Measurements from ENCODE around the gene OR6C65. TPM values are rescaled to one million over a fixed set of nuclear protein-coding genes. Genes with fewer than 3 reads are reported as not detected.

OR6C65 gene
- total RNA-seq, 1 donor from 2014 or later: not detected

DNA sequence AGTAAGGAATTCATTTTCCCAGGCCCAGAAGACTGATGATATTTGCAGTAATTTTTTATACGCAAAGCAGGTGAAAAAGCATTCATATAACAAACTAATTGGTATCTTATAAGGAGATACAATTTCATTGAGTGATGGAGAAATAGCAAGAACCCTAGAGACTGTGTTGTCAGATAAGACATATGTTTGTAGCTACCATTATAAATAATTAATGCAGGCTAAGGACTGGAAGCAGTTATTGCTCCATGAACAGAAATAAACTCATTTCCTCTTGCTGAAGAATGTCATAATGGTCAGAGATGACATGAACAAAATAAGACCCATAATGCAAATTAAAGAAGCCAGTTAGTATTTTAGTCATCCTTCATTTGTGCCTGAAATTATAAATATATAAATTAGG is 45.0 kb downstream of the OR6C65 start:
- H3K27me3 ChIP-seq: no peaks in the 10 kb centered on the region
- peaks cover 1% of the 10 kb centered on the region for H3K36me3 Mint-ChIP-seq
- no peaks in the 10 kb centered on the region for H3F3A ChIP-seq (ENCODE audit: low read depth)
- no peaks in the 10 kb centered on the region for H4K20me1 ChIP-seq (ENCODE audit: low read depth)
- H3K4me3 Mint-ChIP-seq: no peak overlapping the region
- H3K79me2 ChIP-seq (ENCODE audit: low read depth): no peaks in the 10 kb centered on the region
- no peak overlapping the region for H3K27ac Mint-ChIP-seq
- no peak overlapping the region for H3K27ac ChIP-seq
- H3K9me3 Mint-ChIP-seq: peaks cover 17% of the 10 kb centered on the region
- no peak overlapping the region for H3K4me2 ChIP-seq
- no peaks in the 10 kb centered on the region for H3K4me1 Mint-ChIP-seq
- TF ChIP-seq, protein P1, sequence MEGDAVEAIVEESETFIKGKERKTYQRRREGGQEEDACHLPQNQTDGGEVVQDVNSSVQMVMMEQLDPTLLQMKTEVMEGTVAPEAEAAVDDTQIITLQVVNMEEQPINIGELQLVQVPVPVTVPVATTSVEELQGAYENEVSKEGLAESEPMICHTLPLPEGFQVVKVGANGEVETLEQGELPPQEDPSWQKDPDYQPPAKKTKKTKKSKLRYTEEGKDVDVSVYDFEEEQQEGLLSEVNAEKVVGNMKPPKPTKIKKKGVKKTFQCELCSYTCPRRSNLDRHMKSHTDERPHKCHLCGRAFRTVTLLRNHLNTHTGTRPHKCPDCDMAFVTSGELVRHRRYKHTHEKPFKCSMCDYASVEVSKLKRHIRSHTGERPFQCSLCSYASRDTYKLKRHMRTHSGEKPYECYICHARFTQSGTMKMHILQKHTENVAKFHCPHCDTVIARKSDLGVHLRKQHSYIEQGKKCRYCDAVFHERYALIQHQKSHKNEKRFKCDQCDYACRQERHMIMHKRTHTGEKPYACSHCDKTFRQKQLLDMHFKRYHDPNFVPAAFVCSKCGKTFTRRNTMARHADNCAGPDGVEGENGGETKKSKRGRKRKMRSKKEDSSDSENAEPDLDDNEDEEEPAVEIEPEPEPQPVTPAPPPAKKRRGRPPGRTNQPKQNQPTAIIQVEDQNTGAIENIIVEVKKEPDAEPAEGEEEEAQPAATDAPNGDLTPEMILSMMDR (IDR thresholded peaks at IDR 0.05): no peak
- TF ChIP-seq EZH2phosphoT487 (IDR thresholded peaks at IDR 0.05) (no peak), EZH2 (IDR thresholded peaks at IDR 0.05) (no peak)
- no peaks in the 10 kb centered on the region for H3K4me1 ChIP-seq
- H3K27me3 Mint-ChIP-seq (ENCODE audit: insufficient read depth, low read depth): peaks cover 2% of the 10 kb centered on the region
- H3K9me3 ChIP-seq (ENCODE audit: low read depth): peaks cover 6% of the 10 kb centered on the region
- H2AFZ ChIP-seq (replicated peaks): no peak overlapping the region
- H3K4me3 ChIP-seq: no peak overlapping the region
- H3K36me3 ChIP-seq: no peaks in the 10 kb centered on the region
- H3K9ac ChIP-seq: no peak overlapping the region
- DNase-seq (ENCODE audit: low spot score): no peak

DNA sequence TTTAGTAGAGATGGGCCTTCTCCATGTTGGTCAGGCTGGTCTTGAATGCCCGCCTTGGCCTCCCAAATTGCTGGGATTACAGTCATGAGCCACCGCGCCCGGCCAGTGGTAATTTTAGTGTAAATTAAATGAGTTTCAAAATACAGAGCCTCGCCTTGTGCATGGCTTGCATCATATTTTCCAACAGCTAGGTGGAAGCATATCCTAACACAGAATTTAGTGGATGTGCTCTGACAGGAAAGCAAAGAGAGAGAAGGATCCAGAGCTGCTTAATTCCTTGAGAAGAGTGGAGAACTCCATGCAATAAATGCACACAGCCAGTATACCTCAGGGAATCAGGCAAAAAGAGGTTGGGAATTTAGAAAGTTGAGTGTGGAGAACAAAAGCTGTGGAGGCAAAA is 46.0 kb downstream of the OR6C65 start:
- no peaks in the 10 kb centered on the region for H3K4me1 ChIP-seq

DNA sequence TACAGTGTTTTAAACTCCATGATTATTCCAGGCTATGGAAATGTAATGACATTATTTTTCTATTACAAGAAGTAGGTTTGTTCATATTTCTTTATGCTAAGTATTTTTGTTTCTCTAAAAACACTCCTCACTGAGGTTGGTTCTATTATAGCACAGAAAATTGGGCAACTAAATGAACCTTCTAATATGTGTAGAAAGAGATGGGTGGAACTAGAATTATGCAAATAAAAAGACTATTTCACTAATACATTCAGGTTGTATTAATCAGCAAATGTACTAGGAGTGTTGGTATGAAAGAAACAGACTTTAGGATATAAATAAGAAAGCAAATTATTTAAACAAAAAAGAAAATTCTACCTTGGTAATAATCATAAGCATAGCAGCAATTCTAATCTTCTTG is 48.5 kb downstream of the OR6C65 start:
- Histone ChIP-seq H3K36me3 (no peaks in the 10 kb centered on the region), H3F3A (ENCODE audit: low read depth) (no peaks in the 10 kb centered on the region), H3K27ac (no peak overlapping the region), H3K27me3 (no peaks in the 10 kb centered on the region), H3K79me2 (ENCODE audit: low read depth) (no peaks in the 10 kb centered on the region), H4K20me1 (ENCODE audit: low read depth) (no peaks in the 10 kb centered on the region), H3K4me1 (no peaks in the 10 kb centered on the region), H3K4me2 (no peak overlapping the region), H3K4me3 (no peak overlapping the region), H2AFZ (replicated peaks) (no peak overlapping the region), H3K9ac (no peak overlapping the region), H3K9me3 (ENCODE audit: low read depth) (no peaks in the 10 kb centered on the region)
- no peak overlapping the region for H3K4me3 Mint-ChIP-seq
- no peak overlapping the region for H3K27ac Mint-ChIP-seq
- H3K36me3 Mint-ChIP-seq: no peaks in the 10 kb centered on the region
- H3K27me3 Mint-ChIP-seq (ENCODE audit: insufficient read depth, low read depth): no peaks in the 10 kb centered on the region
- no peaks in the 10 kb centered on the region for H3K4me1 Mint-ChIP-seq
- no peak for DNase-seq (ENCODE audit: low spot score)
- TF ChIP-seq, protein P1 (IDR thresholded peaks at IDR 0.05): no peak
- TF ChIP-seq EZH2phosphoT487 (IDR thresholded peaks at IDR 0.05) (no peak), EZH2 (IDR thresholded peaks at IDR 0.05) (no peak)
- H3K9me3 Mint-ChIP-seq: no peaks in the 10 kb centered on the region

More for the DNA sequence above, 46.0 kb downstream of the OR6C65 start:
- Histone ChIP-seq H3K27me3 (no peaks in the 10 kb centered on the region), H3K4me2 (no peak overlapping the region), H3K4me3 (no peak overlapping the region), H3K79me2 (ENCODE audit: low read depth) (no peaks in the 10 kb centered on the region), H3K36me3 (no peaks in the 10 kb centered on the region), H2AFZ (replicated peaks) (no peak overlapping the region), H3K27ac (no peak overlapping the region), H3K9ac (no peak overlapping the region), H3K9me3 (ENCODE audit: low read depth) (peaks cover 6% of the 10 kb centered on the region), H3F3A (ENCODE audit: low read depth) (no peaks in the 10 kb centered on the region), H4K20me1 (ENCODE audit: low read depth) (no peaks in the 10 kb centered on the region)
- Mint-ChIP-seq H3K27ac (no peak overlapping the region), H3K27me3 (ENCODE audit: insufficient read depth, low read depth) (no peaks in the 10 kb centered on the region), H3K36me3 (no peaks in the 10 kb centered on the region), H3K4me3 (no peak overlapping the region), H3K9me3 (peaks cover 10% of the 10 kb centered on the region), H3K4me1 (no peaks in the 10 kb centered on the region)
- TF ChIP-seq EZH2 (IDR thresholded peaks at IDR 0.05): no peak
- TF ChIP-seq, protein P1 (IDR thresholded peaks at IDR 0.05): peak; percentile 10
- no peak for DNase-seq (ENCODE audit: low spot score)

Other genes starting within 250 kb of the OR6C65 start
- not detected in 2 replicates for gene OR10A7, start 179.5 kb upstream of the OR6C65 start, total RNA-seq (ENCODE audit: low replicate concordance)
- not detected in 2 replicates for gene OR6C74, start 155.9 kb upstream of the OR6C65 start, total RNA-seq (ENCODE audit: low replicate concordance)
- not detected in 2 replicates for gene OR6C6, start 104.0 kb upstream of the OR6C65 start, total RNA-seq (ENCODE audit: low replicate concordance)
- gene OR6C1, start 86.2 kb upstream of the OR6C65 start, total RNA-seq (ENCODE audit: low replicate concordance): not detected in 2 replicates
- not detected in 2 replicates for gene OR6C3, start 69.8 kb upstream of the OR6C65 start, total RNA-seq (ENCODE audit: low replicate concordance)
- not detected in 2 replicates for gene OR6C75, start 37.6 kb upstream of the OR6C65 start, total RNA-seq (ENCODE audit: low replicate concordance)
- not detected in 2 replicates for gene OR6C76, start 25.7 kb downstream of the OR6C65 start, total RNA-seq (ENCODE audit: low replicate concordance)
- not detected in 2 replicates for gene OR6C2, start 43.5 kb downstream of the OR6C65 start, total RNA-seq (ENCODE audit: low replicate concordance)
- not detected in 2 replicates for gene OR6C70, start 69.6 kb downstream of the OR6C65 start, total RNA-seq (ENCODE audit: low replicate concordance)
- gene OR6C68, start 91.8 kb downstream of the OR6C65 start, total RNA-seq (ENCODE audit: low replicate concordance): not detected in 2 replicates
- not detected in 2 replicates for gene OR6C4, start 149.1 kb downstream of the OR6C65 start, total RNA-seq (ENCODE audit: low replicate concordance)
- gene OR2AP1, start 171.9 kb downstream of the OR6C65 start, total RNA-seq (ENCODE audit: low replicate concordance): not detected in 2 replicates
- not detected in 2 replicates for gene OR10P1, start 236.4 kb downstream of the OR6C65 start, total RNA-seq (ENCODE audit: low replicate concordance)